HepG2 (cell line): ENCODE measurements around the gene SLC5A10. TPM values are rescaled to one million over a fixed set of nuclear protein-coding genes. Genes with fewer than 3 reads are reported as not detected.

Experiments
- DMTF1 ChIP-seq: sonication (generic); formaldehyde crosslinking; IDR thresholded peaks from 2 replicates; pipeline ENCODE4 v1.4.0; 2020; ENCODE audit warnings: mild to moderate bottlenecking, missing genetic modification reagents
- FOXP1 ChIP-seq, 2 experiments: fragments of 450-650 bp in 1 of 2; IDR thresholded peaks; 2 replicates each; pipeline ENCODE4 v1.6.1; 2017 to 2018; ENCODE audit warnings: antibody characterized with exemption in 1 of 2
- HNF1A ChIP-seq, 2 experiments: sonication (generic) in 1 of 2; formaldehyde crosslinking in 1 of 2; IDR thresholded peaks; 2 replicates each; pipeline versions ENCODE4 v1.4.0 to v1.6.1; 2016 to 2020; ENCODE audit warnings: borderline replicate concordance in 1 of 2, low read depth in 1 of 2, mild to moderate bottlenecking in 1 of 2, missing genetic modification reagents in 1 of 2
- KLF13 ChIP-seq: sonication (generic); formaldehyde crosslinking; IDR thresholded peaks from 2 replicates; pipeline ENCODE4 v1.4.0; 2020; ENCODE audit warnings: mild to moderate bottlenecking, missing genetic modification reagents
- MAFG ChIP-seq: sonication (generic); formaldehyde crosslinking; IDR thresholded peaks from 2 replicates; pipeline ENCODE4 v1.5.1; 2020; ENCODE audit warnings: mild to moderate bottlenecking, missing genetic modification reagents
- NCOR1 ChIP-seq: fragments of 200-600 bp; sonication (generic); IDR thresholded peaks from 2 replicates; pipeline ENCODE4 v1.7.0; 2017; ENCODE audit warnings: antibody characterized with exemption, low read length, borderline replicate concordance
- NR1H2 ChIP-seq: sonication (generic); formaldehyde crosslinking; IDR thresholded peaks from 2 replicates; pipeline ENCODE4 v1.8.1; 2022; ENCODE audit warnings: low read depth, missing genetic modification reagents, borderline replicate concordance
- NR2F1 ChIP-seq, 2 experiments: fragments of 450-650 bp in 1 of 2; formaldehyde crosslinking in 1 of 2; IDR thresholded peaks; 2 replicates each; pipeline versions ENCODE4 v1.5.0 to v1.6.1; 2016 to 2020; ENCODE audit warnings: mild to moderate bottlenecking in 1 of 2, missing compliant biosample characterization in 1 of 2, missing genetic modification reagents in 1 of 2, moderate library complexity in 1 of 2
- ONECUT2 ChIP-seq: sonication (generic); formaldehyde crosslinking; IDR thresholded peaks from 2 replicates; pipeline ENCODE4 v1.4.0; 2020; ENCODE audit warnings: missing genetic modification reagents
- SIN3A ChIP-seq: IDR thresholded peaks from 2 replicates; pipeline ENCODE4 v1.6.1; 2011; ENCODE audit warnings: low read depth, mild to moderate bottlenecking, control low read depth, low read length, borderline replicate concordance
- TRIM24 ChIP-seq: sonication (generic); formaldehyde crosslinking; IDR thresholded peaks from 2 replicates; pipeline ENCODE4 v1.8.0; 2022; ENCODE audit warnings: mild to moderate bottlenecking, missing genetic modification reagents
- YEATS2 ChIP-seq: sonication (generic); formaldehyde crosslinking; IDR thresholded peaks from 2 replicates; pipeline ENCODE4 v1.4.0; 2020; ENCODE audit warnings: missing genetic modification reagents, borderline replicate concordance
- ZKSCAN1 ChIP-seq: fragments of 150-350 bp; IDR thresholded peaks from 2 replicates; pipeline ENCODE4 v1.6.1; 2014; ENCODE audit warnings: low read length
- ZMYM2 ChIP-seq: sonication (generic); formaldehyde crosslinking; IDR thresholded peaks from 2 replicates; pipeline ENCODE4 v1.8.0; 2022; ENCODE audit warnings: mild to moderate bottlenecking, missing genetic modification reagents
- ZNF383 ChIP-seq: sonication (generic); formaldehyde crosslinking; IDR thresholded peaks from 2 replicates; pipeline ENCODE4 v1.4.0; 2020; ENCODE audit warnings: missing genetic modification reagents, mild to moderate bottlenecking, borderline replicate concordance
- ZNF512 ChIP-seq: sonication (generic); formaldehyde crosslinking; IDR thresholded peaks from 2 replicates; pipeline ENCODE4 v1.4.0; 2020; ENCODE audit warnings: mild to moderate bottlenecking, missing genetic modification reagents
- ZNF703 ChIP-seq: sonication (generic); formaldehyde crosslinking; IDR thresholded peaks from 2 replicates; pipeline ENCODE4 v1.5.1; 2020; ENCODE audit warnings: missing genetic modification reagents, mild to moderate bottlenecking, moderate library complexity, borderline replicate concordance
- ZNF770 ChIP-seq: sonication (generic); formaldehyde crosslinking; IDR thresholded peaks from 2 replicates; pipeline ENCODE4 v1.5.0; 2020; ENCODE audit warnings: mild to moderate bottlenecking, missing genetic modification reagents
- ZNF792 ChIP-seq: IDR thresholded peaks from 2 replicates; pipeline ENCODE4 v1.6.1; 2016
- polyA plus RNA-seq, 8 experiments: library from polyadenylated mRNA; depleted of rRNA in 3 of 8; stranded (reverse) in 7 of 8; unstranded in 1 of 8; fragments of >200 nt; fragmentation: Illumina TruSeq in 4 of 8; extraction: Trizol in 4 of 8; gene quantifications; 2 replicates each; pipeline versions ENCODE4 v1.2.1 to v1.2.3, GENCODE V29; 2011 to 2016; ENCODE audit warnings: low read depth in 4 of 8, missing spikeins in 1 of 8, mixed read lengths in 1 of 8; ENCODE audit not compliant: insufficient read depth in 1 of 8
- total RNA-seq, 5 experiments: library from RNA; depleted of rRNA; stranded (reverse); fragments of >200 nt; fragmentation: Illumina TruSeq; extraction: Trizol; gene quantifications; 2 replicates each; pipeline ENCODE4 v1.2.3, GENCODE V29; 2016; ENCODE audit warnings: low read depth in 1 of 5

The SLC5A10 gene
- total and polyA plus RNA-seq, 2 of the 13 experiments (the other 11 are each of a cell fraction or from before 2014, with no cell fraction given) = 0.05 TPM; not detected in 1

GRCh38 chr17:19005789-19006430 is 53.9 kb downstream of the SLC5A10 start (continued):
- TF ChIP-seq HNF1A (IDR thresholded peaks at IDR 0.05; ENCODE audit: low read depth) = peak; percentile 59
- peak; percentile 39; the same call in 1 of the 2 replicates for TF ChIP-seq HNF1A (CRISPR knock-in tag; IDR thresholded peaks at IDR 0.05; ENCODE audit: borderline replicate concordance)
- TF ChIP-seq YEATS2 = peak; percentile 22; the same call in 1 of the 2 replicates
- TF ChIP-seq ZKSCAN1 = no peak
- peak; percentile 87 for TF ChIP-seq ZNF770 (CRISPR knock-in tag)
- 0 out of 2 replicates have a peak, but pooled peaks have one; percentile 13 for TF ChIP-seq FOXP1 (IDR thresholded peaks at IDR 0.05)
- TF ChIP-seq FOXP1 (CRISPR knock-in tag; IDR thresholded peaks at IDR 0.05) = peak; percentile 79
- no peak for TF ChIP-seq KLF13
- no peak for TF ChIP-seq ZMYM2 (CRISPR knock-in tag)
- no peak for TF ChIP-seq ZNF703 (CRISPR knock-in tag)
- 0 out of 2 replicates have a peak, but pooled peaks have one; percentile 43 for TF ChIP-seq ZNF792 (CRISPR knock-in tag)
- no peak for TF ChIP-seq ZNF383 (CRISPR knock-in tag)
- peak; percentile 59 to 80; a peak in 3 of 4 replicates for TF ChIP-seq NR2F1 (CRISPR knock-in tag; IDR thresholded peaks at IDR 0.05)
- TF ChIP-seq NCOR1 = peak; percentile 87; the same call in 1 of the 2 replicates
- TF ChIP-seq SIN3A = no peak
- TF ChIP-seq NR1H2 (CRISPR knock-in tag) = no peak
- TF ChIP-seq ZNF512 (CRISPR knock-in tag) = no peak
- TF ChIP-seq ONECUT2 (CRISPR knock-in tag) = peak; percentile 28; the same call in 1 of the 2 replicates
- TF ChIP-seq DMTF1 (CRISPR knock-in tag) = no peak
- no peak for TF ChIP-seq MAFG (CRISPR knock-in tag)
- TF ChIP-seq TRIM24 (CRISPR knock-in tag) = no peak
